Lung (tissue), 12 donors: ENCODE results near the gene ACOT7. TPM values are rescaled to one million over a fixed set of nuclear protein-coding genes. Genes with fewer than 3 reads are reported as not detected.

Source experiments
- ATAC-seq: fragments of 200-7000 bp; cut with Tn5 transposase; one replicate; pipeline ENCODE4 v1.9.1; 2020; ENCODE audit warnings: moderate number of reproducible peaks; ENCODE audit not compliant: insufficient read depth, low FRiP score
- DNase-seq, 3 donors: peaks; one replicate each; pipeline ENCODE4 v3.0.0-alpha.2; 2013 to 2017
- H3K27ac ChIP-seq, 2 donors: one replicate each; pipeline ENCODE4 v1.5.1; 2013; ENCODE audit warnings: mild to moderate bottlenecking in 2 of 2, moderate library complexity in 2 of 2, control low read depth in 1 of 2, inconsistent platforms in 1 of 2, low read depth in 1 of 2, low read length in 1 of 2
- H3K27me3 ChIP-seq, 3 donors: one replicate each; pipeline ENCODE4 v1.5.1; 2013; ENCODE audit warnings: low read length in 2 of 3; ENCODE audit not compliant: control insufficient read depth in 3 of 3, insufficient read depth in 3 of 3
- H3K36me3 ChIP-seq, 4 donors: one replicate each; pipeline ENCODE4 v1.5.1; 2013; ENCODE audit warnings: low read length in 4 of 4, mild to moderate bottlenecking in 1 of 4, moderate library complexity in 1 of 4; ENCODE audit not compliant: control insufficient read depth in 4 of 4, insufficient read depth in 4 of 4
- H3K4me1 ChIP-seq, 5 donors: one replicate each; pipeline ENCODE4 v1.5.1; 2013; ENCODE audit warnings: low read length in 5 of 5, mild to moderate bottlenecking in 2 of 5, moderate library complexity in 1 of 5; ENCODE audit not compliant: control insufficient read depth in 5 of 5, insufficient read depth in 5 of 5
- H3K4me3 ChIP-seq: one replicate; pipeline ENCODE4 v1.5.1; 2013; ENCODE audit warnings: mild to moderate bottlenecking, control low read depth, moderate library complexity
- H3K9ac ChIP-seq, 2 donors: one replicate each; pipeline ENCODE4 v1.5.1; 2013; ENCODE audit warnings: low read length in 2 of 2, control low read depth in 1 of 2; ENCODE audit not compliant: insufficient read depth in 1 of 2
- H3K9me3 ChIP-seq, 4 donors: one replicate each; pipeline ENCODE4 v1.5.1; 2013; ENCODE audit warnings: low read length in 3 of 4, mild to moderate bottlenecking in 1 of 4, moderate library complexity in 1 of 4; ENCODE audit not compliant: control insufficient read depth in 4 of 4, insufficient read depth in 3 of 4
- CTCF ChIP-seq: IDR thresholded peaks from 2 replicates; pipeline ENCODE4 v1.5.1; 2012; ENCODE audit warnings: mild to moderate bottlenecking; ENCODE audit errors: control extremely low read depth, extremely low read depth
- WGBS, 2 donors: extraction: QIAGEN DNeasy Blood & Tissue Kit; methylation state at CpG; one replicate each; pipeline ENCODE4 v1.1.7; 2013; 5-methylcytosine and 5-hydroxymethylcytosine counted together
- polyA plus RNA-seq, 2 donors: library from polyadenylated mRNA; stranded (reverse); fragments of 200-250 nt; gene quantifications; one replicate each; pipeline ENCODE4 v1.2.1, GENCODE V29; 2013
- total RNA-seq, 2 donors: library from RNA; depleted of rRNA in 1 of 2; stranded (reverse); fragments of >200 nt in 1 of 2; gene quantifications; one replicate each; pipeline ENCODE4 v1.2.1, GENCODE V29; 2014 to 2021
- donor health status: control.
- donor health status: control.
- donor health status: Bipolar disorder and iron deficiency.
- donor health status: healthy.
- donor health status: DM: yes; HTN: yes; CAD: no.

Gene ACOT7
- total and polyA plus RNA-seq, 4 donors = 8.8 to 37.4 (median 23.1) TPM

- Histone ChIP-seq H3K4me3 (no peak overlapping the region), H3K27ac (no peak overlapping the region), H3K36me3 (peaks cover 0 to 7% (median 0%) of the 10 kb centered on the region in 4 donors), H3K27me3 (no peaks in the 10 kb centered on the region), H3K9me3 (no peaks in the 10 kb centered on the region), H3K9ac (no peak overlapping the region), H3K4me1 (peaks cover 0 to 12% (median 5%) of the 10 kb centered on the region in 5 donors)
- no peak for TF ChIP-seq CTCF
- DNase-seq = no peak
- WGBS, 2 donors = 89 to 90% methylated on average over 14 of the region's 14 CpGs
- no peak for ATAC-seq
Measured at GRCh38 chr1:6294080-6294889, 99.3 kb downstream of the ACOT7 start.

GRCh38 chr1:6292102-6292501 lies 101.5 kb downstream of the ACOT7 start:
- DNase-seq (no peak), ATAC-seq (no peak)
- no peak overlapping the region for H3K9ac ChIP-seq
- peaks cover 0 to 7% (median 0%) of the 10 kb centered on the region in 4 donors for H3K36me3 ChIP-seq
- WGBS, 2 donors = 85 to 87% methylated on average over 10 of the region's 10 CpGs
- H3K27me3 ChIP-seq = no peaks in the 10 kb centered on the region
- H3K4me3 ChIP-seq = no peak overlapping the region
- no peaks in the 10 kb centered on the region for H3K9me3 ChIP-seq
- H3K4me1 ChIP-seq = peaks cover 0 to 29% (median 12%) of the 10 kb centered on the region in 5 donors
- no peak for TF ChIP-seq CTCF
- H3K27ac ChIP-seq = no peak overlapping the region

GRCh38 chr1:6288665-6289064 lies 104.9 kb downstream of the ACOT7 start:
- no peak for ATAC-seq
- H3K27ac ChIP-seq = no peak overlapping the region

More at GRCh38 chr1:6288665-6289064, 104.9 kb downstream of the ACOT7 start:
- Histone ChIP-seq H3K9me3 (no peaks in the 10 kb centered on the region), H3K9ac (peak overlapping the region in 1 of 2 donors; percentile 5), H3K27me3 (no peaks in the 10 kb centered on the region), H3K4me3 (no peak overlapping the region), H3K4me1 (peaks cover 0 to 30% (median 14%) of the 10 kb centered on the region in 5 donors), H3K36me3 (peaks cover 0 to 2% (median 0%) of the 10 kb centered on the region in 4 donors)
- 66 to 76% methylated on average over 10 of the region's 10 CpGs for WGBS, 2 donors
- DNase-seq = no peak
- TF ChIP-seq CTCF = no peak
